Measurements from ENCODE around the gene CCDC88C. TPM values are rescaled to one million over a fixed set of nuclear protein-coding genes. Genes with fewer than 3 reads are reported as not detected.

CCDC88C gene
- total and polyA plus RNA-seq, 8 donors, result 26.2 to 41.8 (median 31.6) TPM

DNA sequence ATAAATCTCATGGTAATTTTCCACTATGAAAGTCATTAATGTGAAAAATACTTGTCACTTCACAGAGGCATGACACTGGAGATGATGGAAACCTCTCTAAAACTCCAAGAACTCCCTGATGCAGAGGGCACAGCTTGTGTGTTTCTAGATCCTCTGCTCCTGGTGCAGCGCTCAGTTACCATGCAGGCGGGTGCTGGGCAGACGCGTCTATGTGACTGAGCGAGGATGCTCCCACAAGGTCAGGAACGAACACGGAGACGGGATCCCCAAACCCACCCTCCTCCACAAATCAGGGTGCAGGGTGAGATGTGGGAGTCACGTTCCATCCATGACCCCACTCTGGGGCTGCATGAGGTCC is 81.5 kb downstream of the CCDC88C start:
- peaks cover 0 to 72% of the 10 kb centered on the region in 2 donors for H3K36me3 ChIP-seq
- no peak overlapping the region for H3K4me3 ChIP-seq
- TF ChIP-seq, protein P1, sequence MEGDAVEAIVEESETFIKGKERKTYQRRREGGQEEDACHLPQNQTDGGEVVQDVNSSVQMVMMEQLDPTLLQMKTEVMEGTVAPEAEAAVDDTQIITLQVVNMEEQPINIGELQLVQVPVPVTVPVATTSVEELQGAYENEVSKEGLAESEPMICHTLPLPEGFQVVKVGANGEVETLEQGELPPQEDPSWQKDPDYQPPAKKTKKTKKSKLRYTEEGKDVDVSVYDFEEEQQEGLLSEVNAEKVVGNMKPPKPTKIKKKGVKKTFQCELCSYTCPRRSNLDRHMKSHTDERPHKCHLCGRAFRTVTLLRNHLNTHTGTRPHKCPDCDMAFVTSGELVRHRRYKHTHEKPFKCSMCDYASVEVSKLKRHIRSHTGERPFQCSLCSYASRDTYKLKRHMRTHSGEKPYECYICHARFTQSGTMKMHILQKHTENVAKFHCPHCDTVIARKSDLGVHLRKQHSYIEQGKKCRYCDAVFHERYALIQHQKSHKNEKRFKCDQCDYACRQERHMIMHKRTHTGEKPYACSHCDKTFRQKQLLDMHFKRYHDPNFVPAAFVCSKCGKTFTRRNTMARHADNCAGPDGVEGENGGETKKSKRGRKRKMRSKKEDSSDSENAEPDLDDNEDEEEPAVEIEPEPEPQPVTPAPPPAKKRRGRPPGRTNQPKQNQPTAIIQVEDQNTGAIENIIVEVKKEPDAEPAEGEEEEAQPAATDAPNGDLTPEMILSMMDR (IDR thresholded peaks at IDR 0.05), result no peak
- no peak overlapping the region for H3K27ac ChIP-seq
- intact Hi-C loops (cut with DNase I), result no loop called here
- H3K27me3 ChIP-seq, result no peaks in the 10 kb centered on the region
- DNase-seq (peak in 1 of 4 donors; percentile 23), ATAC-seq (no peak)
- no peaks in the 10 kb centered on the region for H3K9me3 ChIP-seq
- peaks cover 12 to 24% of the 10 kb centered on the region in 2 donors for H3K4me1 ChIP-seq

DNA sequence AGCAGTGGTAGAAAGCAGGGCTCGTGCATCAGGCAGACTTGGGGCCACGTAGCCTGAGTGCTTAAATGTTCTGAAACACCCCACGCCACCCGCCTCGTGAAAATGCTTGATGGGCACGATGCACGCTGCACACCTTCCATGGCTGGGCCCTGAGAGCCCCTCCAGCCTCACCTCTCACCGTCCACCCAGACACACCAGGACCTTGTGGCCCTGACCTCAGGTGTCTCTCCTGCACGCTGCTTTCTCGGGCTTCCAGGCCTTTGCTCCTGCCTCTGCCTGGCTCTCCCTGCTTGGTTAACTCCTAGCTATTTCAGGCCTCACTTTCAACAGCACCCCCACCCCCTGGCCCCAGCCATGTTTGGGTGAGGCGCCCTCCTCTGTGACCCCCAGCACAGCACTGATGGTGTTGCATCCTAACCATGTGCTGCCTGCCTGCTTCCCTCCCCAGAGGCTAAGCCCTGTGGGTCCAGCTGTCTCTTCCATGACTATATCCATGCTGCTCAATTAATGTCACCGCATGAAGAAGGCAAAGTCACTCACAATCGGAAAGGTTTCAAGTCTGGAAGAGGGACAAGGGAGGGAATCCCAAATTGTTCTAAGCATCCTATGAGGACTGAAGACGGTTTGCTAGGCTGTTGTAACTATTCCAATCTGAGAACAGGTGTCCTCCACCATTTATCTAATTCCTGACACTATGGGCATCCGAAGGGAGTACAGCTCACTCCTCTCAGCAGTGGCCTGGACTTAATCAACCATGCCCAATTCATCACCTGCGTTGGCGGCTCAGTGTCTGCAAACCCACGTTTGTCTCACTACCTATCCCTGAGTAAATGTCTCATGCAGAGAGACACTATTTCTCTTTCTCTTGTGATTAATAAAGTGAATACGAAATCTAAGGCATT is 82.2 kb downstream of the CCDC88C start:
- H3K9me3 ChIP-seq, result no peaks in the 10 kb centered on the region

DNA sequence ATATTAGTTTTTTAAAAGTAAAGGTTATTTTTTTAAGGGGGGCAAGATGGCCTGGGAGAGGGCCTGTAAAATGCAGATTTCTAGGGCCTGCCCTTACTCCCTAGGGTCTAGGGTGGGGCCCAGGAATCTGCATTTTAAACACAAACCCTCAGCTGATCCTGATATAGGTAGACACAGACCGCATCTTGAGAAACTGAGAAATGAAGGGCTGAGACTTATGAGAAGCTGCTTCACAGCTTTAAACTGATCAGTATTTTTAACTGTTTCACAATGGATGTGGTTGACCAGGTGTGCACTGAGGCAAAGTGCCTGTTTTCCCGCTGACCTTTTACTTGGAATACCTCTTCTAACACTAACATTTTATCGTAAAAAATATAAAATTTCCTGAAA is 84.0 kb downstream of the CCDC88C start:
- no peak for DNase-seq
- intact Hi-C loops (cut with DNase I), result no loop called here
- no peaks in the 10 kb centered on the region for H3K27me3 ChIP-seq
- H3K36me3 ChIP-seq, result peaks cover 0 to 50% of the 10 kb centered on the region in 2 donors
- no peak overlapping the region for H3K27ac ChIP-seq
- peaks cover 26 to 45% of the 10 kb centered on the region in 2 donors for H3K4me1 ChIP-seq
- ATAC-seq, result no peak
- no peak overlapping the region for H3K4me3 ChIP-seq
- TF ChIP-seq, protein P1 (IDR thresholded peaks at IDR 0.05), result no peak
- no peaks in the 10 kb centered on the region for H3K9me3 ChIP-seq

More for the DNA sequence above, 82.2 kb downstream of the CCDC88C start:
- Histone ChIP-seq H3K27ac (no peak overlapping the region), H3K36me3 (peaks cover 0 to 68% of the 10 kb centered on the region in 2 donors), H3K4me1 (peaks cover 15 to 30% of the 10 kb centered on the region in 2 donors), H3K27me3 (no peaks in the 10 kb centered on the region), H3K4me3 (no peak overlapping the region)
- intact Hi-C loops (cut with DNase I), result no loop called here
- TF ChIP-seq, protein P1 (IDR thresholded peaks at IDR 0.05), result no peak
- peak in 1 of 4 donors; percentile 37 for DNase-seq
- ATAC-seq, result no peak

DNA sequence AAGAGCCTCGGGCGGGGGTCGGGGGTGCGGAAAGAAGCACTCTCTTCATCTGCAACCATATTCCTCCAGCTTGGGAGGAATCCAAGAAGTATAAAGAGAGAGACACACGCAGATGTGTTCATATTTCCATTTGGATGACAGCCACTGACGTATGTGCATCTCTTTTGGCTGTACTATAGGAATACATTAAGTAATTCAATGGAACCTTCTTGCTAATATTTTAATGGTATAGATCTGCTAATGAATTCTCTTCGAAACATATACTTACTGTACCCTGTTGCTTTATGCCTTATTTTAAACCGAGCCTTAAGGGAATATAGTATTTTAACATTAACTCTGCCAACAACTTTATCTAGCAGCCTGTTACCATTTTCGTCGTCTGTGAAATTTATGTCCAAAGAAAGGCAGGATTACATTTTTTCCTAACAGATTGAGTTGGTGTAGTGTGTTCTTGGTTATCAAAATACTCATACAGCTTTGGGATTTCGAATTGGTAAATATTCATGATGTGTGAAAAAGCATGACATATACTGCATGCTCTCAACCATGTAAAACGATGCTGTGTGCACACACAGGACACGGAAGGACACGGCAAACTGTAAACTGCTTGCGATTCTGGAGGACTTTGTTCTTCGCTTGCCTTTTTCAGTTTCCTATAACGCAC is 84.5 kb downstream of the CCDC88C start:
- Histone ChIP-seq H3K27ac (no peak overlapping the region), H3K4me1 (peaks cover 26 to 45% of the 10 kb centered on the region in 2 donors), H3K27me3 (no peaks in the 10 kb centered on the region), H3K9me3 (no peaks in the 10 kb centered on the region), H3K4me3 (no peak overlapping the region), H3K36me3 (peaks cover 0 to 44% of the 10 kb centered on the region in 2 donors)
- no peak for ATAC-seq
- TF ChIP-seq, protein P1 (IDR thresholded peaks at IDR 0.05), result no peak
- no peak for DNase-seq
- intact Hi-C loops (cut with DNase I), result no loop called here

Measured in left lung (tissue), 10 donors.